Upper lobe of right lung (tissue), 1 donor: ENCODE results near the gene SHKBP1. TPM values are rescaled to one million over a fixed set of nuclear protein-coding genes. Genes with fewer than 3 reads are reported as not detected.
A peak's percentile ranks its signal among the peaks of the same experiment; 100 is the strongest.

ENCODE experiments used
- ATAC-seq: fragments of 200-7000 bp; cut with Tn5 transposase; one replicate; pipeline ENCODE4 v1.9.1; 2020; ENCODE audit warnings: mild to moderate bottlenecking, moderate library complexity
- DNase-seq: peaks from one replicate; pipeline ENCODE4 v3.0.0-alpha.2; 2020
- H3K27ac ChIP-seq: fragments of 200-600 bp; one replicate; pipeline ENCODE4 v1.8.0; 2022
- H3K27me3 ChIP-seq: fragments of 200-600 bp; one replicate; pipeline ENCODE4 v1.8.0; 2022; ENCODE audit warnings: mild to moderate bottlenecking
- H3K36me3 ChIP-seq: fragments of 200-600 bp; one replicate; pipeline ENCODE4 v1.8.0; 2022
- H3K4me1 ChIP-seq: fragments of 200-600 bp; one replicate; pipeline ENCODE4 v1.8.0; 2022
- H3K4me3 ChIP-seq: fragments of 200-600 bp; one replicate; pipeline ENCODE4 v1.8.0; 2022; ENCODE audit warnings: mild to moderate bottlenecking
- H3K9me3 ChIP-seq: fragments of 200-600 bp; one replicate; pipeline ENCODE4 v1.8.0; 2022
- intact Hi-C: fragments of 100-400 bp; cut with DNase I; formaldehyde crosslinking; loops from one replicate; pipeline ENCODE4 v1.11.0; 2022
- total RNA-seq: library from RNA; stranded (reverse); fragmentation: NEBNext Ultra II Directional; extraction: Animal tissue kit (Norgen Biotek cat#: 25700); gene quantifications from one replicate; pipeline ENCODE4 v1.2.1, GENCODE V29; 2021
- TF ChIP-seq, protein P1 (sequence below): fragments of 200-600 bp; IDR thresholded peaks from one replicate; pipeline ENCODE4 v1.8.0; 2022; ENCODE audit warnings: antibody characterized with exemption
- donor health status: DM: no; HTN: yes; CAD: no; lungs with severe emphysema.

Gene SHKBP1
- total RNA-seq, 1 donor from 2014 or later = 68.1 TPM

DNA sequence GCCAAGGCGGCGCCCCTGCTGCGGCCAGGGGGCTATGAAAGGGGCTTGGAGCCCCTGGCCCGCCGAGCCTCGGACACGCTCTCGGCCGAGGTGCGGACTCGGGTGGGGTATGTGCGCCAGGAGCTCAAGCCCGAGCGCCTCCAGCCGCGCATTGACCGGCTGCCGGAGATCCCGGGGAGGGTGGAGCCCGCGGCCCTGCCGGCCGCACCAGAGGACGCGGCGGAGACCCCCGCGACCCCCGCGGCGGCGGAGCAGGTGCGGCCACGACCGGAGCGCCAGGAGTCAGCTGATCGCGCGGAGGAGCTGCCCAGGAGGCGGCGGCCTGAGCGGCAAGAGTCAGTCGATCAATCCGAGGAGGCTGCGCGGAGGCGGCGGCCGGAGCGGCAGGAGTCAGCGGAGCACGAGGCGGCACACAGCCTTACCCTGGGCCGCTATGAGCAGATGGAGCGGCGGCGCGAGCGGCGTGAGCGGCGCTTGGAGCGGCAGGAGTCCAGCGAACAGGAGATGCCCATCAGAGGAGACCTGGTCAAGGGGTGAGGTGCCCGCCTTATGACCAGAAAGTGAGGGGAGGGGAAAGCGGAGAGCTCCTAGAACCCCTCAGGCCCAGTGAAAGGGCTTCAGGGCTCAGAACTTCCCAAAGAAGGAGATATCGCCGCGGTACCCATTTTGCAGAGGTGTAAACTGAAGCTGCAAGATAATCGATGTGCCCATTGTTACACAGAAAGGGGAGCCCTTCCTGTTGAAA, 8.8 kb upstream of the SHKBP1 start:
- peaks cover 41% of the 10 kb centered on the region for H3K27me3 ChIP-seq
- H3K4me3 ChIP-seq = peak overlapping the region; percentile 23
- H3K9me3 ChIP-seq = no peaks in the 10 kb centered on the region
- DNase-seq (no peak), ATAC-seq (no peak)
- TF ChIP-seq, protein P1, sequence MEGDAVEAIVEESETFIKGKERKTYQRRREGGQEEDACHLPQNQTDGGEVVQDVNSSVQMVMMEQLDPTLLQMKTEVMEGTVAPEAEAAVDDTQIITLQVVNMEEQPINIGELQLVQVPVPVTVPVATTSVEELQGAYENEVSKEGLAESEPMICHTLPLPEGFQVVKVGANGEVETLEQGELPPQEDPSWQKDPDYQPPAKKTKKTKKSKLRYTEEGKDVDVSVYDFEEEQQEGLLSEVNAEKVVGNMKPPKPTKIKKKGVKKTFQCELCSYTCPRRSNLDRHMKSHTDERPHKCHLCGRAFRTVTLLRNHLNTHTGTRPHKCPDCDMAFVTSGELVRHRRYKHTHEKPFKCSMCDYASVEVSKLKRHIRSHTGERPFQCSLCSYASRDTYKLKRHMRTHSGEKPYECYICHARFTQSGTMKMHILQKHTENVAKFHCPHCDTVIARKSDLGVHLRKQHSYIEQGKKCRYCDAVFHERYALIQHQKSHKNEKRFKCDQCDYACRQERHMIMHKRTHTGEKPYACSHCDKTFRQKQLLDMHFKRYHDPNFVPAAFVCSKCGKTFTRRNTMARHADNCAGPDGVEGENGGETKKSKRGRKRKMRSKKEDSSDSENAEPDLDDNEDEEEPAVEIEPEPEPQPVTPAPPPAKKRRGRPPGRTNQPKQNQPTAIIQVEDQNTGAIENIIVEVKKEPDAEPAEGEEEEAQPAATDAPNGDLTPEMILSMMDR = no peak
- H3K4me1 ChIP-seq = peaks cover 7% of the 10 kb centered on the region
- intact Hi-C loops = no loop called here
- H3K27ac ChIP-seq = no peak overlapping the region
- no peaks in the 10 kb centered on the region for H3K36me3 ChIP-seq

DNA sequence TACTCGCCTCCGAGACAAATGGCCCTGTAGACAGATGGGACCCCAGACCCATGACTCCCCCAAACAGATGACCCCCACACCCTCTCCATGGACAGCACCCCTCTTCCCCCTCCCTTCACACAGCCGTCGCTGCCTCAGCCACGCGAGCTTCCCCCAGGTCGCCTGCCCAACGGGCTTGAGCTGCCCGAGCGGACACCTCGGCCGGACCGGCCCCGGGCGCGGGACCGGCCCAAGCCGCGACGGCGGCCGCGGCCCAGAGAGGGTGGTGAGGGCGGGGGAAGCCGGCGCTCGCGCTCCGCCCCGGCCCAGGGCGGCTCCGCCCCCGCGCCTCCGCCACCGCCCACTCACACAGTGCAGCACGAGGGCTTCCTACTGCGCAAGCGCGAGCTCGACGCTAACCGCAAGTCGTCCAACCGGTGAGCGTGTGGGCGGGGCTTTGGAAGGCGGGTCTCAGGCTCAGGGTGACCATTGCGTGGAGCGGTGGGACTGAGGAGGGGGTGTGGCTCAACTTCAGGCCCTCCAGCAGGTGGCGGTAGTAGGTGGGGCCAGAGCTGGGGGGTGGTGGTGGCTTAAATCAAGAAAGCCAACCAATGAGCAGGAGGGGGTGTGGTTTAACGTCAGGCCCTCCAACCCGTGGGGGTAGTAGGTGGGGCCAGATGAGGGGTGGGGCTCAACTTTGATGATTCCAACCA, 6.2 kb upstream of the SHKBP1 start:
- Histone ChIP-seq H3K36me3 (no peaks in the 10 kb centered on the region), H3K4me1 (peaks cover 7% of the 10 kb centered on the region), H3K27me3 (peaks cover 34% of the 10 kb centered on the region), H3K4me3 (peak overlapping the region; percentile 46), H3K27ac (peak overlapping the region; percentile 11), H3K9me3 (no peaks in the 10 kb centered on the region)
- TF ChIP-seq, protein P1 = no peak
- peak; percentile 100 for DNase-seq
- ATAC-seq = peak; percentile 98
- intact Hi-C loops = no loop called here

DNA sequence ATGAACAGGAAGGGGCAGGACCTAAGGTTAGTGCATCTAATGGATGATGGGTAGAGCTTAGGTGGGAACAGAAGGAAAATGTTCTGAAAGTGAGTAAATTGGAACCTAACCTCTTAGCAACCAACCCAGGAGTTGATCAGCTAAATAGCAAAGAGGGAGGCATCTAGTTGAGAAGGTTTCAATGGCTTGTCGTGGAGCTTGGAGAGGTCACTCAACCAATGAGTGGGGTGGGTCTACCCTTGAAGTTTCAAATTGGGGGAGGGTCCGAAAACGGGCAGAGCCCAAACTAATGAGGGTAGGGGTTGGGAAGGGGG, 5.7 kb upstream of the SHKBP1 start:
- no peaks in the 10 kb centered on the region for H3K9me3 ChIP-seq
- peaks cover 7% of the 10 kb centered on the region for H3K4me1 ChIP-seq
- intact Hi-C loops = no loop called here
- ATAC-seq (no peak), DNase-seq (no peak)
- peaks cover 29% of the 10 kb centered on the region for H3K27me3 ChIP-seq
- TF ChIP-seq, protein P1 = no peak
- H3K4me3 ChIP-seq = no peak overlapping the region
- H3K27ac ChIP-seq = no peak overlapping the region
- no peaks in the 10 kb centered on the region for H3K36me3 ChIP-seq

DNA sequence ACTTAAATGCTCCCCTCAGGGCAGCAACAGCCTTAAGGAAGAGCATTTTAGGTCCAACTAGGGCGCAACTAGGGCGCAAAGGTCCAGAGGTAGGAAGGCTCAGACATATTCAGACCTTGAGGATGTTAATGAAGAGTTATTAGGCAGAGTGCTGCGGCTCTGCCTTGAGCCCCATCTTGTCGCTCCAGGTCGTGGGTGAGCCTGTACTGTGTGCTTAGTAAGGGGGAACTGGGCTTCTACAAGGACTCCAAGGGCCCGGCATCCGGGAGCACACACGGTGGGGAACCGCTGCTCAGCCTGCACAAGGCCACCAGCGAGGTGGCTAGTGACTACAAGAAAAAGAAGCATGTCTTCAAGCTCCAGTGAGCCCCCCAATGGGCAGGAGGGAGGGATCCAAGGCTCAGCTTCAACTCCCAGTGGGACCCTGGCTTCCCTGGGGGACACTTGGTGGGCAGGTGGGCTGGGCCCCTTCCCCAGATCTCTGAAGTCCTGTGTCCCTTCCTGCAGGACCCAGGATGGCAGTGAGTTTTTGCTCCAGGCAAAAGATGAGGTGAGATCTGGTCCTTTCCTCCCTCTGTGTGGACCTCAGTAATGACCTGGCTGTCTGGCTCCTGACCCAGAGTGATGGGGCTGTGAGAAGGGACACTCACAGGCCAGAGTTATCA, 4.7 kb upstream of the SHKBP1 start:
- H3K4me1 ChIP-seq = peaks cover 7% of the 10 kb centered on the region

DNA sequence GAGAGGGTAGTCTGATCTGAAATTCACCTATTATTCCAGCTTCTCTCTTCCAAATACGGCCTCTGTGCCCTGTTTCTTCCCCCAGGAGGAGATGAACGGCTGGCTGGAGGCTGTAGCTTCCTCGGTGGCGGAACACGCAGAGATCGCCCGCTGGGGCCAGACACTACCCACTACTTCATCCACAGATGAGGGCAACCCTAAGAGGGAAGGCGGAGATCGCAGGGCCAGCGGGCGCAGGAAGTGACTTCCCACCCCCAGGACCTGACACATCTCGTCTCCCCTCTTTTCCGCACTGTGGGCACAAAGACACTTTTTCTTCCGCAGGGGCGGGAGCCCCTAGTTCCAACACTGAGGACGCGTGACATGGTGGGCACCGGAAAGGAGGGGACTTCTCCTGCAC, 1.3 kb upstream of the SHKBP1 start:
- TF ChIP-seq, protein P1 = no peak
- Histone ChIP-seq H3K4me3 (no peak overlapping the region), H3K27ac (no peak overlapping the region), H3K36me3 (peaks cover 3% of the 10 kb centered on the region), H3K27me3 (no peaks in the 10 kb centered on the region), H3K4me1 (peaks cover 8% of the 10 kb centered on the region), H3K9me3 (no peaks in the 10 kb centered on the region)
- intact Hi-C loops = no loop called here
- ATAC-seq (no peak), DNase-seq (no peak)

More for the DNA sequence above, 4.7 kb upstream of the SHKBP1 start:
- no peak for DNase-seq
- intact Hi-C loops = no loop called here
- TF ChIP-seq, protein P1 = no peak
- H3K4me3 ChIP-seq = no peak overlapping the region
- no peaks in the 10 kb centered on the region for H3K36me3 ChIP-seq
- no peaks in the 10 kb centered on the region for H3K9me3 ChIP-seq
- no peak overlapping the region for H3K27ac ChIP-seq
- H3K27me3 ChIP-seq = peaks cover 19% of the 10 kb centered on the region
- no peak for ATAC-seq
